Panc1 (cell line): ENCODE measurements around the gene KIAA1958.

Experiments used
- CTCF ChIP-seq: fragments of 450-650 bp; IDR thresholded peaks from 2 replicates; pipeline ENCODE4 v1.5.1; 2017; ENCODE audit warnings: mild to moderate bottlenecking
- POLR2AphosphoS5 ChIP-seq: IDR thresholded peaks from 2 replicates; pipeline ENCODE4 v1.6.1; 2012; ENCODE audit warnings: mild to moderate bottlenecking, low read depth, low read length, moderate library complexity
- REST ChIP-seq, 2 experiments: IDR thresholded peaks; 2 replicates each; pipeline ENCODE4 v1.6.1; 2011 to 2012; ENCODE audit warnings: low read depth in 2 of 2, control low read depth in 1 of 2, low read length in 1 of 2, mild to moderate bottlenecking in 1 of 2, moderate library complexity in 1 of 2; ENCODE audit not compliant: insufficient read depth in 1 of 2

GRCh38 chr9:112615584-112616266 is 129.1 kb downstream of the KIAA1958 start:
- no peak for TF ChIP-seq CTCF
- TF ChIP-seq POLR2AphosphoS5, result no peak
- no peak for TF ChIP-seq REST (IDR thresholded peaks at IDR 0.05; ENCODE audit: insufficient read depth in 1 of 2, low read depth in 2 of 2, low read length in 1 of 2)
